ENCODE data around the gene SERINC2. TPM values are rescaled to one million over a fixed set of nuclear protein-coding genes. Genes with fewer than 3 reads are reported as not detected.

SERINC2 gene
- total and polyA plus RNA-seq, 2 of the 8 experiments (the other 6 are each of a cell fraction or from before 2014, with no cell fraction given): 31.4 to 60.0 TPM

DNA sequence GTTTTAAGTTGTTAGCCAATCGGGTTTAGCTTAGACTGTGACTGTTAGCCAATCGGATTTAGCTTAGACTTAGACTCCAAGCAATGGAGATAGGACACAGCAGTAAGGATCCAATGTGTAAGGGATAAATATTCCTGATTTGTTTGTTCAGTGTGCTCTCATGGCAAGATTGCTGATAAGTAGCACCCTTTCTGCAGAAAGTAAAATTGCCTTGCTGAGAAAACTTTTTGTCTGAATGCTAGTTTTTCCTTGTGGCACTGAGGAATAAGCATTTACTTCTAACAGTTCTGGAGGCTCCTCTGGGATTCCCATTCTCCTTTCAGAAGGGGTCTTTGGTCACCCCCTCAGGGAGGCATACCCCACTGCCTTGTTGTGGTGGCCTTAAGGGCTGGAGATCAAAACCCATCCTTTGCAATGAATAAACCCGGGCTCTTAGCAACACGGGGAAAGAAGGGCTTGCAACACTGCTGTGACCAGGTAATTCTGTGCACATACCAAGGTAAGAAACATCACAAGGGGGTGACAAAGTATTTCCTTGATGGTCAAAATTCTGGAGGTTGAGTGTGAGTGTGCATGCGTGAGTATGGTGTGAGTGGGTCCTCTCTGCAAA lies 45.4 kb downstream of the SERINC2 start:
- Histone ChIP-seq H3K4ac (replicated peaks; ENCODE audit: insufficient read length, low read depth, low read length) (no peak overlapping the region), H3K18ac (ENCODE audit: extremely low read depth, low read length) (no peak overlapping the region), H3K56ac (replicated peaks; ENCODE audit: insufficient read length, low read depth, low read length) (no peak overlapping the region), H3K4me3 (ENCODE audit: extremely low read depth in 1 of 4, insufficient read depth in 2 of 4, low read depth in 3 of 4, low read length in 4 of 4) (no peak overlapping the region), H4K8ac (ENCODE audit: extremely low read depth, insufficient read depth, low read length) (no peak overlapping the region), H4K20me1 (replicated peaks in 1 of 2; ENCODE audit: control insufficient read depth in 1 of 2, insufficient read depth in 2 of 2, low read length in 2 of 2) (no peaks in the 10 kb centered on the region), H3K14ac (ENCODE audit: insufficient read length) (no peak overlapping the region), H3K4me1 (replicated peaks in 1 of 4; ENCODE audit: control insufficient read depth in 3 of 4, insufficient read depth in 4 of 4, low read length in 3 of 4) (peaks cover 0 to 5% (median 0%) of the 10 kb centered on the region in 4 experiments; a peak in 2 of 7 replicates), H2BK20ac (ENCODE audit: low read length) (no peak overlapping the region), H3K36me3 (ENCODE audit: control insufficient read depth in 2 of 4, insufficient read depth in 4 of 4, low read length in 3 of 4) (no peaks in the 10 kb centered on the region), H3K27me3 (replicated peaks in 1 of 4; ENCODE audit: control insufficient read depth in 3 of 4, extremely low read depth in 1 of 4, insufficient read depth in 3 of 4, low read length in 3 of 4) (no peaks in the 10 kb centered on the region; a peak in 1 of 7 replicates), H3K23ac (ENCODE audit: insufficient read length) (no peak overlapping the region), H3K23me2 (ENCODE audit: low read depth, low read length) (no peaks in the 10 kb centered on the region), H3K79me1 (ENCODE audit: low read depth, low read length) (no peaks in the 10 kb centered on the region), H2BK12ac (ENCODE audit: low read depth, low read length) (no peak overlapping the region), H3K9ac (replicated peaks in 1 of 4; ENCODE audit: extremely low read depth in 1 of 4, low read depth in 3 of 4, low read length in 3 of 4) (no peak overlapping the region), H3K9me3 (ENCODE audit: insufficient read depth in 2 of 2, low read depth in 1 of 2, low read length in 1 of 2) (no peaks in the 10 kb centered on the region), H3K79me2 (ENCODE audit: control insufficient read depth in 1 of 2, insufficient read depth in 2 of 2, low read length in 2 of 2) (no peaks in the 10 kb centered on the region), H2BK120ac (replicated peaks; ENCODE audit: low read depth, low read length) (no peak overlapping the region), H2BK15ac (ENCODE audit: low read length) (no peak overlapping the region), H2AK5ac (ENCODE audit: low read depth, low read length) (no peak overlapping the region), H4K91ac (replicated peaks; ENCODE audit: insufficient read length, low read length) (no peak overlapping the region), H3K27ac (ENCODE audit: low read depth, low read length) (no peak overlapping the region), H2AFZ (ENCODE audit: low read length) (no peak overlapping the region), H2BK5ac (ENCODE audit: low read depth, low read length) (no peak overlapping the region), H4K5ac (ENCODE audit: insufficient read length, low read depth, low read length) (no peak overlapping the region), H3K4me2 (ENCODE audit: insufficient read depth in 1 of 2, low read depth in 2 of 2, low read length in 2 of 2) (no peak overlapping the region)
- DNase-seq (ENCODE audit: low read depth in 1 of 2, low spot score in 2 of 2): no peak
- ChIA-PET CTCF (ENCODE audit: partially characterized antibody) (interaction anchor here (1.0 to 2.3 kb wide), 2 partner anchors 91 to 275 kb away, joined by 3 to 15 read pairs; no protein-coding TSS in a partner anchor), POLR2A (ENCODE audit: partially characterized antibody) (no interaction called here)
- 87% methylated on average over 5 of the region's 5 CpGs; no CpG with 5 or more reads in 1 of the 2 experiments for WGBS, 2 experiments (ENCODE audit: extremely low coverage in 1 of 2, insufficient coverage in 1 of 2, insufficient read length in 1 of 2, insufficient replicate concordance in 2 of 2, low coverage in 1 of 2, low lambda C conversion rate in 2 of 2, missing lambda C conversion rate in 1 of 2)
- FAIRE-seq: no peak
- no peak for TF ChIP-seq SIRT6 (IDR thresholded peaks at IDR 0.05; ENCODE audit: low read length)
- TF ChIP-seq NRF1 (IDR thresholded peaks at IDR 0.05; ENCODE audit: low read depth, low read length): no peak
- no peak for TF ChIP-seq SP4 (IDR thresholded peaks at IDR 0.05; ENCODE audit: low read length)
- TF ChIP-seq, protein P1, sequence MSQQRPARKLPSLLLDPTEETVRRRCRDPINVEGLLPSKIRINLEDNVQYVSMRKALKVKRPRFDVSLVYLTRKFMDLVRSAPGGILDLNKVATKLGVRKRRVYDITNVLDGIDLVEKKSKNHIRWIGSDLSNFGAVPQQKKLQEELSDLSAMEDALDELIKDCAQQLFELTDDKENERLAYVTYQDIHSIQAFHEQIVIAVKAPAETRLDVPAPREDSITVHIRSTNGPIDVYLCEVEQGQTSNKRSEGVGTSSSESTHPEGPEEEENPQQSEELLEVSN (IDR thresholded peaks at IDR 0.05): no peak
- TF ChIP-seq, protein P2, sequence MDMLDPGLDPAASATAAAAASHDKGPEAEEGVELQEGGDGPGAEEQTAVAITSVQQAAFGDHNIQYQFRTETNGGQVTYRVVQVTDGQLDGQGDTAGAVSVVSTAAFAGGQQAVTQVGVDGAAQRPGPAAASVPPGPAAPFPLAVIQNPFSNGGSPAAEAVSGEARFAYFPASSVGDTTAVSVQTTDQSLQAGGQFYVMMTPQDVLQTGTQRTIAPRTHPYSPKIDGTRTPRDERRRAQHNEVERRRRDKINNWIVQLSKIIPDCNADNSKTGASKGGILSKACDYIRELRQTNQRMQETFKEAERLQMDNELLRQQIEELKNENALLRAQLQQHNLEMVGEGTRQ (IDR thresholded peaks at IDR 0.05; ENCODE audit: low read length): no peak
- no peak for TF ChIP-seq TAF7 (optimal IDR thresholded peaks at IDR 0.05; ENCODE audit: borderline replicate concordance, low read depth, low read length)
- no peak for TF ChIP-seq HDAC6 (IDR thresholded peaks at IDR 0.05; ENCODE audit: low read depth, low read length)
- TF ChIP-seq YY1 (IDR thresholded peaks at IDR 0.05; ENCODE audit: low read depth, low read length): no peak
- no peak for TF ChIP-seq SIX5 (IDR thresholded peaks at IDR 0.05; ENCODE audit: low read depth, low read length)
- TF ChIP-seq RXRA (IDR thresholded peaks at IDR 0.05; ENCODE audit: insufficient read depth, low read depth, low read length): no peak
- TF ChIP-seq CEBPB (IDR thresholded peaks at IDR 0.05; ENCODE audit: low read depth, low read length): no peak
- no peak for TF ChIP-seq KDM4A (IDR thresholded peaks at IDR 0.05; ENCODE audit: low read depth, low read length, severe bottlenecking)
- TF ChIP-seq ASH2L (IDR thresholded peaks at IDR 0.05; ENCODE audit: low read length): no peak
